Adrenal gland (tissue), 12 donors: ENCODE measurements around the gene IGSF9. TPM values are rescaled to one million over a fixed set of nuclear protein-coding genes. Genes with fewer than 3 reads are reported as not detected.

Experiments used
- DNase-seq, 7 donors: peaks; one replicate each; pipeline ENCODE4 v3.0.0-alpha.2; 2019 to 2020
- H3K27ac ChIP-seq, 5 donors: fragments of 200-600 bp; sonication (generic) in 4 of 5; 1 replicate in 3 of 5; 2 replicates in 2 of 5; pipeline versions ENCODE4 v1.5.1 to v1.8.0; 2016 to 2020; ENCODE audit warnings: mild to moderate bottlenecking in 1 of 5
- H3K27me3 ChIP-seq: fragments of 200-600 bp; 2 replicates; pipeline ENCODE4 v1.8.0; 2021
- H3K36me3 ChIP-seq, 2 donors: fragments of 200-600 bp; replicated peaks in 1 of 2; 1 replicate in 1 of 2; 2 replicates in 1 of 2; pipeline versions ENCODE4 v1.5.1 to v1.8.0; 2018 to 2022
- H3K4me1 ChIP-seq, 2 donors: fragments of 200-600 bp; replicated peaks in 1 of 2; 1 replicate in 1 of 2; 2 replicates in 1 of 2; pipeline versions ENCODE4 v1.5.1 to v1.8.0; 2018 to 2021
- H3K4me3 ChIP-seq, 4 donors: fragments of 200-600 bp; sonication (generic) in 3 of 4; one replicate each; pipeline ENCODE4 v1.5.1; 2016 to 2018
- H3K9me3 ChIP-seq, 3 donors: fragments of 200-600 bp; sonication (generic) in 1 of 3; replicated peaks in 1 of 3; 1 replicate in 2 of 3; 2 replicates in 1 of 3; pipeline versions ENCODE4 v1.5.1 to v1.8.0; 2016 to 2021
- POLR2A ChIP-seq, 2 donors: fragments of 450-650 bp; IDR thresholded peaks; one replicate each; pipeline ENCODE4 v1.6.1; 2017; ENCODE audit warnings: antibody characterized with exemption in 2 of 2, mild to moderate bottlenecking in 2 of 2, moderate library complexity in 1 of 2
- WGBS, 4 donors: extraction: QIAGEN DNeasy Blood & Tissue Kit in 2 of 4; methylation state at CpG; one replicate each; pipeline versions ENCODE4 v1.1.5 to v1.1.7; 2013 to 2017; 5-methylcytosine and 5-hydroxymethylcytosine counted together
- intact Hi-C, 2 donors: fragments of 100-400 bp; cut with DNase I; formaldehyde crosslinking; loops; one replicate each; pipeline versions ENCODE4 v1.14.1 to v1.15.0; 2022 to 2023
- polyA plus RNA-seq, 3 donors: library from polyadenylated mRNA; stranded (reverse); fragments of 200-250 nt in 2 of 3; fragments of 350-450 nt in 1 of 3; fragmentation: Illumina TruSeq in 1 of 3; extraction: RNeasy Lipid Tissue Mini Kit (QIAGEN cat#74804) in 1 of 3; gene quantifications; one replicate each; pipeline ENCODE4 v1.2.3, GENCODE V29; 2013 to 2014
- total RNA-seq, 9 donors: library from RNA; depleted of rRNA in 4 of 9; stranded (reverse); fragments of >200 nt in 4 of 9; fragments of 120-200 nt in 1 of 9; fragmentation: NEBNext Ultra II Directional in 1 of 9; extraction: Animal tissue kit (Norgen Biotek cat#: 25700) in 1 of 9; gene quantifications; one replicate each; pipeline versions ENCODE4 v1.1.0 to v1.2.4, GENCODE V29; 2013 to 2023
- TF ChIP-seq, protein P1 (sequence below), 6 experiments: fragments of 450-650 bp in 4 of 6; fragments of 200-600 bp in 2 of 6; sonication (generic) in 1 of 6; IDR thresholded peaks; 1 replicate in 5 of 6; 2 replicates in 1 of 6; pipeline versions ENCODE4 v1.5.1 to v1.8.0; 2016 to 2021; ENCODE audit warnings: antibody characterized with exemption in 6 of 6, mild to moderate bottlenecking in 2 of 6, moderate library complexity in 1 of 6
- donor health status: healthy with polysubstance abuse.
- donor health status: Bipolar disorder and iron deficiency.
- donor health status: DM: yes; HTN: yes; CAD: no.
- donor health status: DM: no; HTN: no; CAD: no.
- donor health status: DM: no; HTN: no; CAD: no.
- donor health status: DM: yes; HTN: yes; CAD: no.

Gene IGSF9
- total and polyA plus RNA-seq, 12 donors = 0.10 to 0.32 (median 0.19) TPM; not detected in 6

DNA sequence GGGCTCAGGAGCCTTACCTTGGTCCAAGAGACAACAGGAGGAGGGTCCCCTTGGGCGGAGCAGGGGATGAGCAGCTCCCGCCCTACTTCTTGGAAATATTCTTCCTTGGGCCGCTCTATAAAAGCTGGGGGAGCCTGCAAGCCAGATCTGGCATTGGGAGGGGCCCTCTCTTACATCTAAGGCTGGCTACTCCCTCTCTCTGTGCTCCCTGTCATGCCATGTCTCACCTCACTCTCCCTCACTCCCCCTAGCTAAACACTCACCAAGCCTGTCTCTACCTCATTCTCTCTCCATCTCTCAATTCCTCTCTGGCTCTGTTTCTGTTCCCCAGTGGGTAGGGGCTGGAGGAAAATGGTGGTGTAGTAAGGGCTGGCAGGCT is 13.6 kb downstream of the IGSF9 start:
- WGBS, 4 donors = 84 to 100% (median 88%) methylated on average over 2 to 3 of the region's 3 CpGs
- H3K36me3 ChIP-seq = no peaks in the 10 kb centered on the region
- no peak for DNase-seq
- no peak overlapping the region for H3K4me3 ChIP-seq
- intact Hi-C loops = loop anchor here in 1 of 2 donors (5.0 kb wide), 1 partner anchor 71 kb away; no protein-coding TSS in a partner anchor
- no peaks in the 10 kb centered on the region for H3K9me3 ChIP-seq
- peaks cover 0 to 5% of the 10 kb centered on the region in 2 donors for H3K4me1 ChIP-seq
- no peak for TF ChIP-seq POLR2A (IDR thresholded peaks at IDR 0.05)
- TF ChIP-seq, protein P1, sequence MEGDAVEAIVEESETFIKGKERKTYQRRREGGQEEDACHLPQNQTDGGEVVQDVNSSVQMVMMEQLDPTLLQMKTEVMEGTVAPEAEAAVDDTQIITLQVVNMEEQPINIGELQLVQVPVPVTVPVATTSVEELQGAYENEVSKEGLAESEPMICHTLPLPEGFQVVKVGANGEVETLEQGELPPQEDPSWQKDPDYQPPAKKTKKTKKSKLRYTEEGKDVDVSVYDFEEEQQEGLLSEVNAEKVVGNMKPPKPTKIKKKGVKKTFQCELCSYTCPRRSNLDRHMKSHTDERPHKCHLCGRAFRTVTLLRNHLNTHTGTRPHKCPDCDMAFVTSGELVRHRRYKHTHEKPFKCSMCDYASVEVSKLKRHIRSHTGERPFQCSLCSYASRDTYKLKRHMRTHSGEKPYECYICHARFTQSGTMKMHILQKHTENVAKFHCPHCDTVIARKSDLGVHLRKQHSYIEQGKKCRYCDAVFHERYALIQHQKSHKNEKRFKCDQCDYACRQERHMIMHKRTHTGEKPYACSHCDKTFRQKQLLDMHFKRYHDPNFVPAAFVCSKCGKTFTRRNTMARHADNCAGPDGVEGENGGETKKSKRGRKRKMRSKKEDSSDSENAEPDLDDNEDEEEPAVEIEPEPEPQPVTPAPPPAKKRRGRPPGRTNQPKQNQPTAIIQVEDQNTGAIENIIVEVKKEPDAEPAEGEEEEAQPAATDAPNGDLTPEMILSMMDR (IDR thresholded peaks at IDR 0.05) = no peak
- no peak overlapping the region for H3K27ac ChIP-seq
- H3K27me3 ChIP-seq = peaks cover 2% of the 10 kb centered on the region

DNA sequence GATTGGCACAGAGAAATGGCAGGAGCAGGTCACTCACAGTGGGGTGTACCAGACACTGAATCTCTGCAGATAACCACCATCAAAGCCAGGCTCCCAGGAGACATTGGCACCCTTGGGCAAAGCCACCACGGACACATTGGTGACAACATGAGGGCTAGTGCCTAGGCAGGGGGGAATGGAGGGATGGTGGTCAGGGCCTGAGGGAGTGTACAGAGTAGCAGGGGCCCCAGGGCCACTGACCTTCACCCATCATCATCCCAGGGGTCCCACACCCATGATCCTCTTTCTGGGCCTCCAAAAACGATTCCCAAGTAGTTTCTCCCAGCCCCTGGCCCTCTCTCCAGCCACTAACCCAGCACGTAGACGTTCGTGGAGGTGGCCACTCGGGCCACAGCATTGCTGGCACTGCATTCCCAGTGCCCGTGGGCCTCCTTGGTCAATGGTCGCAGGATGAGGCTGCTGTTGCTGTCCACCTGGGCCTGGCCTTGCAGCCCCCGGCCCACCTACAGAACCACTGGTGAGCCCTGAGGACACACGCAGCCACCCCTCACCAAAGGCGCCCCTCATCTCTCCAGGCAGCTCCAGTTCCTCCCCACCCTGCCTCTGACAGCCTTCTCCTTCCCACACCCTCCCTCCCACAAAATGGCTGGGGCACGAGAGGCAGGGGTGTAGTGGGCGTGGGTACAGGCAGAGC is 14.2 kb downstream of the IGSF9 start:
- Histone ChIP-seq H3K27me3 (no peaks in the 10 kb centered on the region), H3K4me1 (peaks cover 0 to 9% of the 10 kb centered on the region in 2 donors), H3K36me3 (no peaks in the 10 kb centered on the region), H3K27ac (no peak overlapping the region), H3K4me3 (no peak overlapping the region), H3K9me3 (no peaks in the 10 kb centered on the region)
- intact Hi-C loops = loop anchor here in 1 of 2 donors (5.0 kb wide), 1 partner anchor 71 kb away; no protein-coding TSS in a partner anchor
- no peak for DNase-seq
- TF ChIP-seq, protein P1 (IDR thresholded peaks at IDR 0.05) = no peak
- no peak for TF ChIP-seq POLR2A (IDR thresholded peaks at IDR 0.05)
- WGBS, 4 donors = 83 to 94% (median 86%) methylated on average over 10 to 13 of the region's 13 CpGs

- intact Hi-C loops = loop anchor here in 1 of 2 donors (5.0 kb wide), 1 partner anchor 72 kb away; no protein-coding TSS in a partner anchor
- Histone ChIP-seq H3K27me3 (no peaks in the 10 kb centered on the region), H3K36me3 (no peaks in the 10 kb centered on the region), H3K4me1 (peaks cover 4 to 11% of the 10 kb centered on the region in 2 donors), H3K4me3 (no peak overlapping the region), H3K27ac (no peak overlapping the region), H3K9me3 (no peaks in the 10 kb centered on the region)
- TF ChIP-seq POLR2A (IDR thresholded peaks at IDR 0.05) = no peak
- TF ChIP-seq, protein P1 (IDR thresholded peaks at IDR 0.05) = no peak
- 79 to 92% (median 89%) methylated on average over 6 to 8 of the region's 8 CpGs for WGBS, 4 donors
- DNase-seq = no peak
Observed at GRCh38 chr1:159930634-159931033, 14.8 kb downstream of the IGSF9 start.

GRCh38 chr1:159930216-159930615 is 15.2 kb downstream of the IGSF9 start:
- H3K9me3 ChIP-seq = no peaks in the 10 kb centered on the region
- 93 to 96% (median 94%) methylated on average over 8 to 11 of the region's 11 CpGs; no CpG with 5 or more reads in 1 of the 4 donors for WGBS, 4 donors
- H3K4me1 ChIP-seq = peaks cover 4 to 12% of the 10 kb centered on the region in 2 donors
- TF ChIP-seq, protein P1 (IDR thresholded peaks at IDR 0.05) = no peak
- no peak for TF ChIP-seq POLR2A (IDR thresholded peaks at IDR 0.05)
- no peak for DNase-seq
- no peaks in the 10 kb centered on the region for H3K36me3 ChIP-seq
- no peaks in the 10 kb centered on the region for H3K27me3 ChIP-seq
- no peak overlapping the region for H3K4me3 ChIP-seq
- no peak overlapping the region for H3K27ac ChIP-seq
- intact Hi-C loops = loop anchor here in 1 of 2 donors (5.0 kb wide), 1 partner anchor 72 kb away; no protein-coding TSS in a partner anchor
